Subcutaneous abdominal adipose tissue (tissue), 5 donors: Measurements from ENCODE around the gene ZNF672.

Experiments
- H3K27ac ChIP-seq: one replicate; pipeline ENCODE4 v1.7.0; 2013; ENCODE audit warnings: low read depth, mild to moderate bottlenecking, inconsistent platforms, low read length, moderate library complexity
- H3K27me3 ChIP-seq, 5 donors: one replicate each; pipeline ENCODE4 v1.7.0; 2013; ENCODE audit warnings: low read length in 5 of 5, inconsistent platforms in 1 of 5; ENCODE audit not compliant: control insufficient read depth in 5 of 5, insufficient read depth in 4 of 5
- H3K36me3 ChIP-seq, 5 donors: one replicate each; pipeline ENCODE4 v1.7.0; 2013; ENCODE audit warnings: low read length in 5 of 5; ENCODE audit not compliant: control insufficient read depth in 5 of 5, insufficient read depth in 5 of 5
- H3K4me1 ChIP-seq, 5 donors: one replicate each; pipeline ENCODE4 v1.7.0; 2013; ENCODE audit warnings: low read length in 5 of 5, mild to moderate bottlenecking in 3 of 5, moderate library complexity in 1 of 5; ENCODE audit not compliant: control insufficient read depth in 5 of 5, insufficient read depth in 5 of 5
- H3K4me3 ChIP-seq, 5 donors: one replicate each; pipeline ENCODE4 v1.7.0; 2013; ENCODE audit warnings: low read length in 5 of 5, low read depth in 1 of 5
- H3K9ac ChIP-seq, 5 donors: one replicate each; pipeline ENCODE4 v1.7.0; 2013; ENCODE audit warnings: low read length in 5 of 5, mild to moderate bottlenecking in 4 of 5, moderate library complexity in 3 of 5
- H3K9me3 ChIP-seq, 5 donors: one replicate each; pipeline ENCODE4 v1.7.0; 2013; ENCODE audit warnings: low read length in 5 of 5; ENCODE audit not compliant: control insufficient read depth in 5 of 5
- donor health status: healthy.
- donor health status: healthy.
- donor health status: healthy.
- donor health status: healthy.
- donor health status: healthy.

The ZNF672 gene

DNA sequence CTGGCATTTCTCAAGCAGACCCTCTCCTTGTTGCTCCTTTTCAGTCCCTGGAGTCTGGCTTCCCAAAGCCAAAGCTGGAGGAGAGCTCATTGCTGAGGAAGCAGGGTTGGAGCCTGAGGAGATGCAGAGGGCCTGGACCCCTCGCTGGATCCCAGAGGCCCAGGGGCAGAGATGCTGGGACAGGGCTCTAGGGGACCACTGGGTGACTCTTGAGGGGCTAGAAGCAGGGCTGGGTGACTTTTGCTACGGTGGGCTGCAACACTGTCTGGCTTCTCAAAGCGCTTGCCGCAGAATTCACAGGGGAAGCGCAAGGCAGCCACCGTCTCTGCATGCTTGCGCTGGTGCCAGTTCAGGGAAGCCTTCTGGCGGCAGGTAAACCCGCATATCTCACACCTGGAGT, 12.1 kb downstream of the ZNF672 start:
- H3K9me3 ChIP-seq = no peaks in the 10 kb centered on the region
- H3K36me3 ChIP-seq = peaks cover 0 to 78% (median 68%) of the 10 kb centered on the region in 5 donors
- H3K27me3 ChIP-seq = no peaks in the 10 kb centered on the region
- H3K27ac ChIP-seq = no peak overlapping the region
- no peak overlapping the region for H3K9ac ChIP-seq
- no peak overlapping the region for H3K4me3 ChIP-seq
- H3K4me1 ChIP-seq = peaks cover 0 to 7% (median 4%) of the 10 kb centered on the region in 5 donors

DNA sequence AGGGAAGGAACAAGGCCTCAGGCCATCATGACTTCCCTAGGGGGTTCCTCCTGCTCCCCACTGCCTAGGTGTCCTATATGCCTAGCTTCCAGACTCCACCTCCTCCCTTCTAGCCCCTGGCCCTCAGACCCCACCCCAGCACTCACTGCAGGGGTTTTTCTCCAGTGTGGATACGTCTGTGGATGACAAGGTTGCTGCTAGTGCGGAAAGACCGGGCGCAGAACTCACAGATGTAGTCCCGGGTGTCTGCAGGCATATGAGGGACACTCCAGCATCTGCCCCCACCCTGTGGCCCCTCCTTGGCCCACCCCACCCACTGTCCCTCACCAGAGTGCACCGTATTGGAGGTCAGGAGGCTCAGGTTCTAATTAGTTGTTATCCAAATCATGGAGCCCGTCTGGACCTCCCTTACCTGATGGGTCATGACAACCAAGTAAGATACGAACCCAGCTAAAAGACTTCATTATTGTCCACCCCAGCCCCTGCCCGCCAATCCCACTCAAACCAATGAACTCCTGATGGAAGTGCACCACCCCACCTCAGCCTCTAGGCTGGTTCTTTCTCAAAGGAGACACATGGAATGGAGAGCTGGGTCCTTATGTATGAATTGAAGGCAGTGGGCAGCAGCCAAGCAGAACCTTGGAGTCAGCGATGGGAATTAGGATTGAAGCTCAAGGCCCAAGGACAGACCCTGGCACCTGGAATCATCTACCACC, 12.7 kb downstream of the ZNF672 start:
- Histone ChIP-seq H3K9ac (no peak overlapping the region), H3K4me1 (peaks cover 0 to 7% (median 4%) of the 10 kb centered on the region in 5 donors), H3K27ac (no peak overlapping the region), H3K4me3 (no peak overlapping the region), H3K9me3 (no peaks in the 10 kb centered on the region), H3K36me3 (peaks cover 0 to 77% (median 66%) of the 10 kb centered on the region in 5 donors), H3K27me3 (no peaks in the 10 kb centered on the region)

DNA sequence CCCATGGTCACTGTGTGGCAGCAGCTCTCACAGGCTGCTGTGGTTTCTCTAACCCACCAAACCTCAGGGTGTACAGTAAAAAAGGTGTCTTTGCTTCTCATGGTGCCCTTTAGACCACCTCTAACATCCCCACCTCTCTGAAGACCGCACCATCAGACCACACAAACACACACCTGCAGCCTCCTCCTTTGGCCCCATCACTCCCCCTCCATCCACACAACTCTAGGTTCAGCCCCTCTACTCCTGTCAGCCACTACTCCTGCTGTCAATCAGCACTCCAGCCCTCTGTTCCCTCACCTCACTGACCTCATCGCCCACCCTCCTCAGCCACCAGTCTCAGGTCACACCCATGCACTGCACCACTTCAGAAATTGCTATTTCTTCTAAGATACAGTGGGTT, 13.4 kb downstream of the ZNF672 start:
- Histone ChIP-seq H3K9me3 (no peaks in the 10 kb centered on the region), H3K9ac (no peak overlapping the region), H3K4me3 (no peak overlapping the region), H3K4me1 (peaks cover 0 to 7% (median 4%) of the 10 kb centered on the region in 5 donors), H3K27me3 (no peaks in the 10 kb centered on the region), H3K27ac (no peak overlapping the region), H3K36me3 (peaks cover 0 to 70% (median 59%) of the 10 kb centered on the region in 5 donors)

DNA sequence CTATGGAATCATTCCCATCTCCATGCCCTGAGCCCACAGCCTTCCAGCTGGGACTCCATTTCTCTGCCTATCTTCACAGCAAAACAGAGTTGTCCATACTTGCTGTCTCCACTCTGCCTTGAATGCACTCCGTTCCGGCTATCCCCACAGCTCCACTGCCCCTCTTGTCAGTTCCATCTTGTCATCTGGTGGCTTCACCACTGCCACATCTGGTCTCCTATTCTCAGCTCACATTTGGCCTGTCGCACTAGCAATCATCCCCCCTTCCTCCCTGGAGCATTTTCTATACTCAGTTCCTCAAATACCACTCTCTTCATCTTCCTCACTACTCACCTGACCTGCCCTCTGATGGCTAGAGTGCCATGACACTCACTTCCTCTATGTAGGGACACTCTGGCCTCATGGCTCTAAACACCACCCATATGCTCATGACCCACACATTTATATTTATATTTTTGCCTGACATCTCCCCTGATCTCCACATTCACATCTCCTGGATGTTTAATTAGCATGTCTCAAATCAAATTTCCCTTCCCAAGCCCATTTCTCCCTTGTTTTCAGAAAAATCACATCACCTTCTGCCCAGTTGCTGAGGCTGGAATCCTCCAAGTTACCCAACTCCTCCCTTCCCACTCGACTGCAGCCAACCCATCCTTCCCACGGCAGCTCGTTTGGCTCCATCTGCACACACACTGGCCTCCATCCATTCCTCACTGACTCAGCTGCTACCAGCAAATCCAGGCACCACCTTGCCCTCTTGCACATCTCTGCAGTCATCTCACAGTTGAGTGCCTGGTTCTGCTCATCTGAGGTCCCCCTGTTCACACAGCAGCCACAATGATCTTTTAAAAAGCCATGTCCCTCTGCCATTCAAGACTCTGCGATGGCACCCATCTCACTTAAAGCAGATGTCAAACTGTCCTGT, 14.7 kb downstream of the ZNF672 start:
- peaks cover 2 to 13% (median 9%) of the 10 kb centered on the region in 5 donors for H3K4me1 ChIP-seq
- no peaks in the 10 kb centered on the region for H3K9me3 ChIP-seq
- H3K27me3 ChIP-seq = no peaks in the 10 kb centered on the region
- no peak overlapping the region for H3K4me3 ChIP-seq
- H3K9ac ChIP-seq = no peak overlapping the region
- H3K27ac ChIP-seq = no peak overlapping the region
- peaks cover 0 to 57% (median 47%) of the 10 kb centered on the region in 5 donors for H3K36me3 ChIP-seq

DNA sequence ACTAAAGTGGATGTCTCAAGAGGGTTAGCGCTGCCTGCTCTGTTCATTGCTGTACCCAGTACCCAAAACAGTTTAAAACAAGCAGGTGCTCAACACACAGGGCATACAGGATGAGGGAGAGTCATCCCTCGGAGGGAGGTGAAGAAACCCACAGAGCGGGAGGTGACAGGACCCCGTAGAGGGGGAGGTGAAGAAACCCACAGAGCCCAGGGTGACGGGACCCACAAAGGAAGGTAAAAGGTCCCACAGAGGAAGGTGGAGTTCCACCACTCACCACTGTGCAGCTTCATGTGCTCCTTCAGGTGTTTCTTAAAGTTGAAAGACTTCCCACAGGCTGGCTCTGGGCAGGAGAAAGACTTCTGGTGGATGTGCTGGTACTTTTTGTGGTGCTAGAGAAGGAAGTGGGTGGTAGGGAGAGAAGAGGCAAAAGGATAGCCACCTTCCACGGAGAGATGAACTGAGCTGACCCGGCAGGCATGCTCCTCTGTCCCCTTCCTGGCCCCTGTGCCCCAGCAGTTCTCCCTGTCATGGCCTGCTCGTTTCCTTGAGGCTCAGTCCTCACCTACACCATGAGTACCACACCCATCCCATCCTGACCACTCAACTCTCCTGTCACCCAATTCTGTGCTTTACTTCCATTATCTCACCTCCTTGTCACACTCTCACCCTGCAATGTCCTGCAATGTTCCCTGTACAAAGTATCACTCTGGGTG, 15.8 kb downstream of the ZNF672 start:
- no peaks in the 10 kb centered on the region for H3K9me3 ChIP-seq
- no peak overlapping the region for H3K9ac ChIP-seq
- no peak overlapping the region for H3K27ac ChIP-seq
- peaks cover 0 to 46% (median 37%) of the 10 kb centered on the region in 5 donors for H3K36me3 ChIP-seq
- H3K4me1 ChIP-seq = peaks cover 4 to 23% (median 18%) of the 10 kb centered on the region in 5 donors
- H3K27me3 ChIP-seq = no peaks in the 10 kb centered on the region
- no peak overlapping the region for H3K4me3 ChIP-seq

DNA sequence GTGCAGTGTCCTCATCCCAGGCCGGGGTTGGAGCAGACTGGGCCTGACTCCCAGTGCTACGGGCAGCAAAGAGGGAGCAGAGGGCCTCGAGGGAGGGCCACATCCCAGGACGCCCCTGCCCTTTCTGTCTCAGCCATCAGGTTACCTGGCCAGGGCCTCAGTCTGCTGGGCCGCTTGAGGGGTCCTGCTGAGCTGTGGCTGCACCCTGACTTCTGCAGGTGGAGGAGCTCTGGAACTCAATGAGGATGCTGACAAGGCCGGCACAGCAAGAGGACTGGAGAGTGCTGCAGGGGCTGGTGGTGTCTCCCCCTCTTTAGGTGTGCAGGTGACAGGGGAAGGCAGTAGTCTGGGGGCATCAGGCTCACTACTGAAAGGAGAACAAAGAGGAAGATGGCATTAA, 17.6 kb downstream of the ZNF672 start:
- Histone ChIP-seq H3K9ac (no peak overlapping the region), H3K4me1 (peaks cover 9 to 29% (median 26%) of the 10 kb centered on the region in 5 donors), H3K36me3 (peaks cover 0 to 29% (median 19%) of the 10 kb centered on the region in 5 donors)

DNA sequence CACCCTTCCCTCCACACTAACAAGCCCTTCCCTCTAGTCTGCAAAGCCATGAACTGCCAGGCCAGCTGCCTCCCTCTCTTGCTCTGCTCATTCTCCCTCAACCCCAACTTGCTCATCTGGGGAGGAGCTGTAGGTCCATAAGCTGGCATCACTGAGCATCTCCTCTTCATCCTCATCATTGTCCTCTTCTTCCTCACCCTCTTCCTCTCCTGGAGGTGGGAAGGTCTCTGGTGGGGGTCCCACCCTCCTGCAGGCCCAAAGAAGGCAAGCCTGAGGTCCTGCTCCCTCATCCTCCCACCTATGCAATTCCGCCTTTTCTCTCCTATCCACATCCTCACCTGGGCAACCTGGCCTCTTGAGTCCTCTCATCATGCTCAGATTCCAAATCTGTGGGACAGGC, 18.2 kb downstream of the ZNF672 start:
- H3K9me3 ChIP-seq = no peaks in the 10 kb centered on the region
- no peak overlapping the region for H3K4me3 ChIP-seq
- no peak overlapping the region for H3K27ac ChIP-seq
- H3K36me3 ChIP-seq = peaks cover 0 to 24% (median 14%) of the 10 kb centered on the region in 5 donors
- no peak overlapping the region for H3K9ac ChIP-seq
- peaks cover 9 to 29% (median 26%) of the 10 kb centered on the region in 5 donors for H3K4me1 ChIP-seq
- H3K27me3 ChIP-seq = no peaks in the 10 kb centered on the region

More for the DNA sequence above, 17.6 kb downstream of the ZNF672 start:
- Histone ChIP-seq H3K27me3 (no peaks in the 10 kb centered on the region), H3K9me3 (no peaks in the 10 kb centered on the region), H3K4me3 (no peak overlapping the region), H3K27ac (no peak overlapping the region)

DNA sequence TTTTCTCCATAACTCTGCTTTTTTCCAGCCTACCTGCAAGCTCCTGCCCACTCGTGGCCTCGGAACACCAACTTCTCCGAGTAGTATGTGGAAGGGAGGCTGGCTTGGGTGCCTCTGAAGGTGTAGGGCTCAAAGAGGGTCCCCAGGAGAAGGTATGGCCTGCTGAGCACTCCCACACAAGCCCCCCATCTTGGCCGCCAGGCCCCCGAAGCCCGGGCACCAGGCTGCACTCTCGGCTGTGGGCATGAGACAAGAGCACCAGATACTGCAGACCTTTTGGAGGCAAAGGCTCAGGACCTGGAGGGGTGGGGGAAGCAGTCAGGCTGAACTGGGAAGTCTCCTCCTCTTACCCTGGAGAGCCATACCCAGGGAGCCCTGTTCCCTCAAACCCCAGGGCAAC, 19.2 kb downstream of the ZNF672 start:
- H3K4me1 ChIP-seq = peaks cover 9 to 29% (median 26%) of the 10 kb centered on the region in 5 donors
- H3K9ac ChIP-seq = peak overlapping the region in 1 of 5 donors; percentile 83
- H3K4me3 ChIP-seq = no peak overlapping the region
- peaks cover 0 to 20% (median 10%) of the 10 kb centered on the region in 5 donors for H3K36me3 ChIP-seq
- no peaks in the 10 kb centered on the region for H3K27me3 ChIP-seq
- H3K27ac ChIP-seq = no peak overlapping the region
- no peaks in the 10 kb centered on the region for H3K9me3 ChIP-seq

DNA sequence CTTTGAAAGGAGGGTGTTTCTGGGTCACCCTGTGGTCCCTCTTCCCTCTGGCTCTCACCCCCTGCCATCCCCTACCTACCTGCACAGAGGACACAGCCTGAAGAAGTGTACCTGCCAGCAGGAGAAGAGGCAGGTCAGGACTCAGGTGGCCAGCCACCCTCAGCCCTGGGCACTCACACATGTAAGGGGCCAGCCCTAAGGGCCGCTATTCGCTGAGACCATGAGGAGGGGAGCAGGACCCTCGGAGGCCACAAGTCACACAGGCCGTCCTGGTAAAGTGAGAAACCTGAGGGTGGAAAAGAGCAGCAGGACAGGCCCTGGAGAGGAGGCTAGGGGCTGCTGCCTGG, 19.7 kb downstream of the ZNF672 start:
- Histone ChIP-seq H3K9me3 (no peaks in the 10 kb centered on the region), H3K9ac (peak overlapping the region; percentile 11 to 83 (median 39)), H3K27ac (no peak overlapping the region), H3K36me3 (peaks cover 0 to 20% (median 10%) of the 10 kb centered on the region in 5 donors), H3K4me1 (peaks cover 9 to 31% (median 27%) of the 10 kb centered on the region in 5 donors), H3K27me3 (no peaks in the 10 kb centered on the region), H3K4me3 (peak overlapping the region; percentile 27 to 77 (median 71))
